GM12872 (cell line): ENCODE results near the gene SYNJ2.

Experiments used
- TF ChIP-seq, protein P1 (sequence below): IDR thresholded peaks from 3 replicates; pipeline ENCODE4 v1.5.1; 2011; ENCODE audit warnings: low read depth, mild to moderate bottlenecking, low read length, moderate library complexity; ENCODE audit not compliant: insufficient read depth

SYNJ2 gene

GRCh38 chr6:157974967-157975366 is 6.7 kb upstream of the SYNJ2 start:
- TF ChIP-seq, protein P1, sequence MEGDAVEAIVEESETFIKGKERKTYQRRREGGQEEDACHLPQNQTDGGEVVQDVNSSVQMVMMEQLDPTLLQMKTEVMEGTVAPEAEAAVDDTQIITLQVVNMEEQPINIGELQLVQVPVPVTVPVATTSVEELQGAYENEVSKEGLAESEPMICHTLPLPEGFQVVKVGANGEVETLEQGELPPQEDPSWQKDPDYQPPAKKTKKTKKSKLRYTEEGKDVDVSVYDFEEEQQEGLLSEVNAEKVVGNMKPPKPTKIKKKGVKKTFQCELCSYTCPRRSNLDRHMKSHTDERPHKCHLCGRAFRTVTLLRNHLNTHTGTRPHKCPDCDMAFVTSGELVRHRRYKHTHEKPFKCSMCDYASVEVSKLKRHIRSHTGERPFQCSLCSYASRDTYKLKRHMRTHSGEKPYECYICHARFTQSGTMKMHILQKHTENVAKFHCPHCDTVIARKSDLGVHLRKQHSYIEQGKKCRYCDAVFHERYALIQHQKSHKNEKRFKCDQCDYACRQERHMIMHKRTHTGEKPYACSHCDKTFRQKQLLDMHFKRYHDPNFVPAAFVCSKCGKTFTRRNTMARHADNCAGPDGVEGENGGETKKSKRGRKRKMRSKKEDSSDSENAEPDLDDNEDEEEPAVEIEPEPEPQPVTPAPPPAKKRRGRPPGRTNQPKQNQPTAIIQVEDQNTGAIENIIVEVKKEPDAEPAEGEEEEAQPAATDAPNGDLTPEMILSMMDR = no peak

DNA sequence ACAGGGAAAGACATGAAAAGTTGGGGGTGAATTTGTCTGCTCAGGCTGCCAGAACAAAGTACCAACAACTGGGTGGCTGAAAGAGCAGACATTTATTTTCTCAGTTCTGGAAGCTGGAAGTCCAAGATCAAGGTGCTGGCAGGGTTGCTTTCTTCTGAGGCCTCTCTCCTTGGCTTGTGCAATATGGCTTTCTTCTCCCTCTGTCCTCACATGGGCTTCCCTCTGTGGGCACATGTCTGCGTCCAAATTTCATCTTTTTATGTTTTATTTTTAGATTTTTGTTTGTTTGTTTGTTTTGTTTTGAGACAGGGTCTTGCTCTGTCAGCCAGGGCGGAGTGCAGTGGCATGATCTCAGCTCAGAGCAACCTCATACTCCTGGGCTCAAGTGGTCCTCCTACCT is 6.2 kb upstream of the SYNJ2 start:
- TF ChIP-seq, protein P1 = no peak

DNA sequence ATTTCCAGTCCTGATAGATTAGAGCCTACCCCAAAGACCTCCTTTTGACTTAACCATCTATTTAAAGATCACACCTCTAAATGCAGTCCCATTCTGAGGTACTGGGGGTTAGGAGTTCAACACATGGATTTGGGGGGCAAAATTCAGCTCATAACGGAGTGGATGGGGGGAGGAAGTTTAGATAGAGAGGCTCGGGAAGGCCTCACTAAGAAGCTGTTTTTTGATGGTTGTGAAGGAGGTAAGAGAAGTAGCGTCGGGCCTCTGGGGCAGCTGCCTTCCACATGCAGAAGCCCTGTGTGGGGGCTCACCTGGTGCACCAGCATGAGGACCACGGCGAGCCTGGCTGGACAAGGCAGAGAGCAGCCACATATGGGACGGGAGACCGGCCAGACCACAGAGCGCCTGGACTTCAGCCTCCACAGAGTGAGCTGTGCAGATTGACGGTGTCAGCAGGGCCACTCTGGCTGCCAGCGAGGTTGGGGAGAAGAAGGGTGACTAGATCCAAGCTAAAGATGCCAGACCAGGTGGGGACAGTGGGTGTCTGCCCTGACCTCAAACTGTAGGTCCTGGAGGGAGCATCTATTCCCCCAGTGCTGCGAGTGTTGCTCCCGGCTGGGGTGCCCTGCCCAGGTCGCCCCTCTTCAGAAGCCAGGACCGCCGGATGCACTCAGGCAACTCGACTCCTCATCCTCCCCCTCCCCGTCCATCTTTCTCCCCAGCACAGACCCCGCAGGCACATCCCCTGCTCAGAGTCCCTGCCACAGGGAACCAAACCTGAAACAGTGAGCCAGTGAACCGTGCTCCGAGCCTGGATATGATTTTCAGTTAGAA is 5.1 kb upstream of the SYNJ2 start:
- TF ChIP-seq, protein P1 = no peak

DNA sequence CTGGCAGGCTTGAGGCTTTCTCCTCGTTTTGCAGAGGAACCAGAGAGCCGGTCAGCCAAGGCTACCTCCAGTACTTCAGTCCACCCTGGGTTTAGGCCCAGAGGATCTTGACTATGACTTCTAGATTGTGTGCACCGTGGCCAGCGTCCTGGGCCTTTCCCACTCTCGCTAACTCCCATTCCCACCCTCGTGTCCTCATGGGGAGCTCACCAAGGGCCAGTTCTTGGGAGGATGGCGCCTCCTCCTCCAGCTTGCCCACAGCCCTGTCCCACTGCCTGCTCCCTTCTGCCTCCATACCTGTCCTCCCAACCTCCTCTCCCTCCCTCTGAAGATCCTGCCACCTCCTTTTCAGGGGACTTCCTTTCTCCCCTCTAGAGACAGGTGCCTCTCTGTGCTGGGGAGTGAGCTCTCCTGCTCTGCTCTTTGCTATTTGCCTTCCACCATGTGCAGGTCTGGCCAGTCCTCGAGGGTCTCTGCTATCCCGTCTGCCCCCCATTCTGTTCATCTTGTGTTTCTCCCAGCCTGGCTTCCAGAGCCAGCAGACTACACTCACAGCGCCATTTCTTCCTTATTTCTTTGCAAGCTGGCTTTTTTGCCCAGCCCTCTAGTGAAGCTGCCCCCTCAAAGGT is 4.4 kb upstream of the SYNJ2 start:
- TF ChIP-seq, protein P1 = no peak

DNA sequence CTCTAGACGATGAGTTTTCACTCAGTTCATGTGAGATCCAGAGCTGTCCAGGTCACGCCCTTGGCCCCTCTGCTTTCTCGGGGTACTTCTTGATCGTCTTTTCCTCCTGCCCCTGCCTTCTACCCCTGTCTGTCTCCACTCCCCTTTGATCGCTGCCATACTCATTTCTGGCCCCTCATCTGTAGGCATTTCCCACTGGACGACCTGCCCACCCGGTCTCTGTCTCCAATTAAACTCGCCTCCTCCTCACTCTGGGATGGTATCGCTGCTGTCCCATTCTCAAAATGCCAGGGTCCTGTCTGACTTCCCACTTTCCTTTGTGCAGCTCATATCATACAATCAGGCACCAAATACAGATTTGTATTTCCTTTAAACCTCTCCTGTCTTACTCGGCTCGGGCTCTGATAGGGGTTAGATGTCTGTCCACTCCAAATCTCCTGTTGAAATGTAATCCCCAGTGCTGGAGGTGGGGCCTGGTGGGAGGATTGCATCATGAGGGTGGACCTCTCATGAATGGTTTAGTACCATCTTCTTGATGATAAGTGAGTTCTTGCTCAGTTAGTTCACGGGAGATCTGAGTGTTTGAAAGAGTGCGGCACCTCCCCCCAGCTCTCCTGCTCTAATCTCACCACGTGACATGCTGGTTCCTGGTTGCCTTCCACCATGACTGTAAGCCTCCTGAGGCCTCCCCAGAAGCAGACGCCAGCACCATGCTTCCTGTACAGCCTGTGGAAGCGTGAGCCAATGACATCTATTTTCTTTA is 3.5 kb upstream of the SYNJ2 start:
- TF ChIP-seq, protein P1 = no peak

DNA sequence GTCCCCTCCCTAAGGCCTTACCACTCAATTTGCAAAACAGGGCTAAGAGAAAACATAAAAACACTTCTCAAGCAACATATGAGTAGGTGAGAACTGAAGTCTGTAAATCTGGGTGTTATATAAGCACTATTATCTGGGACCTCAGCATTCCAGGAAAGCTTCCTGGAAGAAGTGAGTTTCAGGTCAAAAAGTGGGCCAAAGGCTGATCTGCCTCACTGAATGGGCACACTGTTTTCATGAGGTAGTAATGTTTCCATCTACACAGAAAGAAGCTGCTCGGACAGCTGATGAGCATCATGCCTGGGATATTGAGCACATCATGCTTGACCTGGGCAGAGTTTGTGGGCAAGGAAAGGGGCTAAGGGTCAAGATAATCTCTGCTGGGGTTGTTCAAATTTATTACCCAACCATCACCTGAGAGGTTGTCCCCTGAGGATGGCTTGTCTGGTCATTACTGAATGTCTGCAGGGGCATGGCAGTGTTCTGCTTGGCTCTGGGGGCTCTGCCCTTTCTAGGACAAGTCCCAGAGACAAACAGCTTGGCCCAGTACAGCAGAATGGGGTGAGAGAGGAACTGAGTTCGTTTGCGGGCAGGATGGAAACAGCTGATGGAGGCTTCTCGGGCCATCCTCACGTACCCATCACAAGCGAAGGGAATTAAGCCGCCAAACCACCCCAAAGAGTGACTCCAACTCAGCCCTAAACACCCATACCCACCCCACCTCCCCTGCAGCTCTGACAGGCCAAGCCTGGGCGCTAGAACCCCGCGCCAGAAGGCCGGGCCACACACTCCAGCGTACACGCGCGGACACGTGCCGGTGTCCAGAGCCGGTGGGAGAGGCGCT is 1.2 kb upstream of the SYNJ2 start:
- TF ChIP-seq, protein P1 = no peak

GRCh38 chr6:157981132-157981394 is 600 bp upstream of the SYNJ2 start:
- TF ChIP-seq, protein P1 = no peak
